GM21423 (cell line): Measurements from ENCODE around the gene SGPP2.
"Not testable (repeated sequence)": the region's sequence is repeated elsewhere in the genome, so short reads cannot be mapped to it uniquely, and the experiment has no call there.

Experiments used
- ATAC-seq: cut with Tn5 transposase; IDR thresholded peaks from one replicate; pipeline ENCODE4 v1.9.1; 2021; ENCODE audit warnings: mild to moderate bottlenecking, moderate library complexity; ENCODE audit not compliant: unreplicated experiment

Gene SGPP2

GRCh38 chr2:222424729-222425671 is 657 bp downstream of the SGPP2 start:
- ATAC-seq = peak; percentile 12

GRCh38 chr2:222427646-222428301 is 3.4 kb downstream of the SGPP2 start:
- ATAC-seq = peak; percentile 54

- ATAC-seq = no peak
These were observed 5.7 kb downstream of the SGPP2 start for GRCh38 chr2:222430071-222430470.

- ATAC-seq = no peak
These were observed 6.3 kb downstream of the SGPP2 start for GRCh38 chr2:222430681-222431080.

GRCh38 chr2:222431869-222432268 is 7.5 kb downstream of the SGPP2 start:
- no peak for ATAC-seq

GRCh38 chr2:222433332-222434173 is 9.2 kb downstream of the SGPP2 start:
- ATAC-seq = peak; percentile 82

GRCh38 chr2:222434204-222434603 is 9.9 kb downstream of the SGPP2 start:
- ATAC-seq = peak; percentile 34

GRCh38 chr2:222435400-222436039 is 11.2 kb downstream of the SGPP2 start:
- not testable (repeated sequence) for ATAC-seq

GRCh38 chr2:222436040-222436413 is 11.7 kb downstream of the SGPP2 start:
- ATAC-seq = no peak

GRCh38 chr2:222439692-222440091 is 15.3 kb downstream of the SGPP2 start:
- ATAC-seq = no peak

GRCh38 chr2:222440673-222441422 is 16.5 kb downstream of the SGPP2 start:
- ATAC-seq = no peak

GRCh38 chr2:222442665-222443064 is 18.3 kb downstream of the SGPP2 start:
- no peak for ATAC-seq

GRCh38 chr2:222445227-222445626 is 20.9 kb downstream of the SGPP2 start:
- no peak for ATAC-seq

- no peak for ATAC-seq
These were observed 22.8 kb downstream of the SGPP2 start for GRCh38 chr2:222447131-222447530.

- no peak for ATAC-seq
These were observed 24.4 kb downstream of the SGPP2 start for GRCh38 chr2:222448748-222449181.

- no peak for ATAC-seq
These were observed 25.7 kb downstream of the SGPP2 start for GRCh38 chr2:222450021-222450420.

- peak; percentile 100 for ATAC-seq
These were observed 26.9 kb downstream of the SGPP2 start for GRCh38 chr2:222451224-222451674.

GRCh38 chr2:222452422-222452950 is 28.1 kb downstream of the SGPP2 start:
- ATAC-seq = no peak

GRCh38 chr2:222456479-222457077 is 32.2 kb downstream of the SGPP2 start:
- no peak for ATAC-seq
